Measurements from ENCODE around the gene RGS11.

- TF ChIP-seq, protein P1, sequence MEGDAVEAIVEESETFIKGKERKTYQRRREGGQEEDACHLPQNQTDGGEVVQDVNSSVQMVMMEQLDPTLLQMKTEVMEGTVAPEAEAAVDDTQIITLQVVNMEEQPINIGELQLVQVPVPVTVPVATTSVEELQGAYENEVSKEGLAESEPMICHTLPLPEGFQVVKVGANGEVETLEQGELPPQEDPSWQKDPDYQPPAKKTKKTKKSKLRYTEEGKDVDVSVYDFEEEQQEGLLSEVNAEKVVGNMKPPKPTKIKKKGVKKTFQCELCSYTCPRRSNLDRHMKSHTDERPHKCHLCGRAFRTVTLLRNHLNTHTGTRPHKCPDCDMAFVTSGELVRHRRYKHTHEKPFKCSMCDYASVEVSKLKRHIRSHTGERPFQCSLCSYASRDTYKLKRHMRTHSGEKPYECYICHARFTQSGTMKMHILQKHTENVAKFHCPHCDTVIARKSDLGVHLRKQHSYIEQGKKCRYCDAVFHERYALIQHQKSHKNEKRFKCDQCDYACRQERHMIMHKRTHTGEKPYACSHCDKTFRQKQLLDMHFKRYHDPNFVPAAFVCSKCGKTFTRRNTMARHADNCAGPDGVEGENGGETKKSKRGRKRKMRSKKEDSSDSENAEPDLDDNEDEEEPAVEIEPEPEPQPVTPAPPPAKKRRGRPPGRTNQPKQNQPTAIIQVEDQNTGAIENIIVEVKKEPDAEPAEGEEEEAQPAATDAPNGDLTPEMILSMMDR (IDR thresholded peaks at IDR 0.05; ENCODE audit: low read depth, low read length, poor library complexity, severe bottlenecking): no peak
- no peak for TF ChIP-seq EZH2phosphoT487 (IDR thresholded peaks at IDR 0.05; ENCODE audit: borderline replicate concordance, low read length)
These were observed 21.3 kb downstream of the RGS11 start for GRCh38 chr16:254461-254860.

Measured in DOHH2 (cell line).